Bronchial epithelial cell (primary cell): ENCODE measurements around the gene COX5B. TPM values are rescaled to one million over a fixed set of nuclear protein-coding genes. Genes with fewer than 3 reads are reported as not detected.

ENCODE experiments used
- DNase-seq: peaks from one replicate; pipeline ENCODE4 v3.0.0-alpha.2; 2010; ENCODE audit warnings: low read depth
- FAIRE-seq: peaks from 2 replicates; lab custom pipeline; 2011; peaks lifted over from hg19 to GRCh38; lab: Jason Lieb, UNC
- H3K27me3 ChIP-seq: 2 replicates; pipeline ENCODE4 v1.5.1; 2011; ENCODE audit warnings: low read length; ENCODE audit not compliant: control insufficient read depth, insufficient read depth
- H3K36me3 ChIP-seq: 2 replicates; pipeline ENCODE4 v1.5.1; 2011; ENCODE audit warnings: low read length; ENCODE audit not compliant: control insufficient read depth, insufficient read depth
- H3K4me3 ChIP-seq: 2 replicates; pipeline ENCODE4 v1.5.1; 2011; ENCODE audit warnings: mild to moderate bottlenecking, low read depth, low read length, control low read depth
- total RNA-seq: library from RNA; depleted of rRNA; stranded (reverse); fragments of >200 nt; gene quantifications from 2 replicates; pipeline ENCODE4 v1.2.1, GENCODE V29; 2014
- TF ChIP-seq, protein P1 (sequence below): IDR thresholded peaks from 2 replicates; pipeline ENCODE4 v1.5.1; 2011; ENCODE audit warnings: mild to moderate bottlenecking, moderate library complexity, low read length, control low read depth, inconsistent platforms; ENCODE audit not compliant: insufficient read depth, severe bottlenecking

Gene COX5B
- total RNA-seq, 1 donor from 2014 or later = 416 TPM

DNA sequence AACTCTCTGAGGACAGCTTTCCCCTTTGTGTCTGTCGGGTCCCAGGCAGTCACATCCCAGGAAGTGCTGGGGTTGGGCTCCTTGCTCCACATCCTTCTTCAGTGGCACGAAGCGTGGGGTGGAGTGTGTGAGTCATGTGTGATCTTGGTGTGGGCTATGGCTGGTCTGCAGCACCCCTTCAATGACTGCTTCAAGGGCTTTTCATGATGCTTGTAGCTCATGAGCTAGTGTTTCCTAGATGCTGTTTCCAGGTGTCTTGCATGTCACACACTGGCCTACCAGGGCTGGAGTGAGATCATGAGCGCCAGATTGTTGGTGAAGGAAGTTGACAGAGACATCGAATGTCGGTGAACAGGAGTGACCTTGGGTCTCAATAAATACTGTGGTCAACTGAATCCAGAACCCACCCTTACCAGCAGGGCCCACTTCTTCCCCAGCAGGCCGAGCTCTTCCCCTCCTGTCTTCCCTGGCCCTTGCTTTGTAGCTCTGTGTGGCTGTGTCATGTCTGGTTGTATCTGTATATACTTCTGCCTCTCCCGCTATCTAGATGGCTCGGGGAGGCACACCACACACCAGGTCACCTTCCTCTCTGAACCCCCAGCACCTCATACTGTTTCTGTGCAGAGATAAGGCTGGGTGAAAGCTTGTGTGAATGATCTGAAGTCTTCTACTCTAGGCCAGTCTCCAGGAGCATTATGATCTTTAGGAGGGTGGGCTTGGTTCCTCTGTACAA, 27.5 kb downstream of the COX5B start:
- Histone ChIP-seq H3K36me3 (no peaks in the 10 kb centered on the region), H3K27me3 (no peaks in the 10 kb centered on the region), H3K4me3 (no peak overlapping the region)
- DNase-seq (peak; percentile 9), FAIRE-seq (no peak)
- TF ChIP-seq, protein P1, sequence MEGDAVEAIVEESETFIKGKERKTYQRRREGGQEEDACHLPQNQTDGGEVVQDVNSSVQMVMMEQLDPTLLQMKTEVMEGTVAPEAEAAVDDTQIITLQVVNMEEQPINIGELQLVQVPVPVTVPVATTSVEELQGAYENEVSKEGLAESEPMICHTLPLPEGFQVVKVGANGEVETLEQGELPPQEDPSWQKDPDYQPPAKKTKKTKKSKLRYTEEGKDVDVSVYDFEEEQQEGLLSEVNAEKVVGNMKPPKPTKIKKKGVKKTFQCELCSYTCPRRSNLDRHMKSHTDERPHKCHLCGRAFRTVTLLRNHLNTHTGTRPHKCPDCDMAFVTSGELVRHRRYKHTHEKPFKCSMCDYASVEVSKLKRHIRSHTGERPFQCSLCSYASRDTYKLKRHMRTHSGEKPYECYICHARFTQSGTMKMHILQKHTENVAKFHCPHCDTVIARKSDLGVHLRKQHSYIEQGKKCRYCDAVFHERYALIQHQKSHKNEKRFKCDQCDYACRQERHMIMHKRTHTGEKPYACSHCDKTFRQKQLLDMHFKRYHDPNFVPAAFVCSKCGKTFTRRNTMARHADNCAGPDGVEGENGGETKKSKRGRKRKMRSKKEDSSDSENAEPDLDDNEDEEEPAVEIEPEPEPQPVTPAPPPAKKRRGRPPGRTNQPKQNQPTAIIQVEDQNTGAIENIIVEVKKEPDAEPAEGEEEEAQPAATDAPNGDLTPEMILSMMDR = no peak

DNA sequence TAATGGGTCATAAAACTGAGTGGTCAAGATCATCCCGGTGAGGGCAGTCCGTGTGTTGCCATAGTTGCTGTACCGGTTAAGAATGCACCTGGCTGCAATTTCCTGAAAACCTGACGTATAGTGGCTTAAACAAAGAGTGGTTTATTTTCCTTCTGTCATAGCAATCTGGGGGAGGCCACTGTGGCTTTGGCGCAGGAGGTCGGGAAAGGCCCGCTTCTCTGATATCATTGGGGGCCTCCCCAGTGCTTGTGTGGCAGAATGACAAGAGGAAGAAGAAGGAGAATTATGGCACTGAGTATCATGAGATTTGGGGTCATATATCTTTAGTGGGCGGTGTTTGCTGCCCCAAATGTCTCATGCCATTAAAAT, 28.0 kb downstream of the COX5B start:
- FAIRE-seq = no peak
- DNase-seq = no peak
- TF ChIP-seq, protein P1 = no peak
- H3K36me3 ChIP-seq = no peaks in the 10 kb centered on the region
- H3K4me3 ChIP-seq = no peak overlapping the region
- no peaks in the 10 kb centered on the region for H3K27me3 ChIP-seq

DNA sequence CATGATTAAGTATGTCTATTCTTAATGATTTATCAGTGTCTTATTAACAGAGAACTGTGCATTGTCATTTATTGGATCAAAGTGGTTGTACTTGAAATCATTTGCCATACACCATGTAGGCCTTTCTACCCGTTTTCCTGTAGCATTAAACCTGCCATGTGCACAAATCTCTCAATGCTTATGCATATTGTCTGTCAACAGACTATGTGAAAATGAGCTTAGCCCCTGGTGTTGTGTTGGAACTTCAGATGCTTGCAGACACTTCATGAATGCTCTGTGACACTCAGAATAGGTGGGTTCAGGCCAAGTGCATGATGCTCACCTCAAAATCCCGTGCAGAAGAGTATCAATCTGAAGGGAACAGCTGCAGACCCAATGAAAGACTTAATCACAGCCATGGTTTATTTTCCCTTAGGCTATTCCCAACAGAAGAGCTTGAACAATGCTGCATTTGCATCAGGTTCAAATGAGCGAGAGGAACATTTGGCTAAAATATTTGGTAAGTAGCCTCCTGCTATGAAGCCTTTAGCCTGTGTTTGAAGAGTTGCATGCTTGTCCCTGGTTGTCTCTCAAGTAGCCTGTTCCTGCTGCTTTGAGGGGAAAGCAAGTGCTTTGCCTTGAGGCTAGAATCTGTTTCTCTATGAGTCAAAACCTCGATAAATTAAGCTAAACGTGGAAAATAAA, 29.7 kb downstream of the COX5B start:
- Histone ChIP-seq H3K36me3 (no peaks in the 10 kb centered on the region), H3K4me3 (no peak overlapping the region), H3K27me3 (no peaks in the 10 kb centered on the region)
- TF ChIP-seq, protein P1 = no peak
- no peak for DNase-seq
- FAIRE-seq = no peak

DNA sequence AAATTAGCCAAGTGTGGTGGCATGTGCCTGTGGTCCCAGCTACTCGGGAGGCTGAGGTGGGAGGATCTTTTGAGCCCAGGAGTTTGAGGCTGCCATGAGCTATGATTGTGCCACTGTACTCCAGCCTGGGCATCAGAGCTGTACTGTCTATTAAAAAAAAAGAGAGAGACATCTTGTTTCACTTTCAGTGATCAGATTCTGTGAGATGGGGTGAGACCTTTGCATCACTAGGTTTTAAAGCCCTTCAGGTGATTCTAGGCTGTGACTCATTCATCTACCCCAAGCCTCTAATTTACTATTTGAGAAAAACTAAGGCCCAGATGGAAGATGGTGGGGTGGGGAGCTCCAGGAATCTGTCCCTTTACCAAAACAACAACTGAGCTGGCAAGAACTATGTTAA, 30.8 kb downstream of the COX5B start:
- Histone ChIP-seq H3K27me3 (no peaks in the 10 kb centered on the region), H3K4me3 (no peak overlapping the region), H3K36me3 (no peaks in the 10 kb centered on the region)
- FAIRE-seq = no peak
- TF ChIP-seq, protein P1 = no peak
- no peak for DNase-seq

DNA sequence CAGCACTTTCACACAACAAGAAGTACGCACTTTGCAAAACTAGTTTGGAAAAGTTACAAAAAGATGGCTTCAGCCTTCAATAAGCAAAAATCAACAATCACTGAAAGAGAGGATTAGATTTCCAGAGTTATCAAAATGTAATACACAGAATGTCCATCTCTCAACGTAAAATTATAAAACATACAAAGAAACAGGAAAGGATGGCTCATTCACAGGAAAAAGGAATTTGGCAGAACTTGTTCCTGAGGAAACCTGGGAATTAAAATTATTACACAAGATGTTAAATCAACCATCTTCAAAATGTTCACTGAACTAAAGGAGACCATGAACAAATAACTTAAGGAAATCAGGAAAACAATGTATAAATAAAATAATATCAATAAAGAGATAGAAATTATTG, 31.6 kb downstream of the COX5B start:
- FAIRE-seq (no peak), DNase-seq (no peak)
- TF ChIP-seq, protein P1 = no peak
- Histone ChIP-seq H3K36me3 (no peaks in the 10 kb centered on the region), H3K27me3 (no peaks in the 10 kb centered on the region), H3K4me3 (no peak overlapping the region)
